Keratinocyte (primary cell): ENCODE data around the gene FHOD3. TPM values are rescaled to one million over a fixed set of nuclear protein-coding genes. Genes with fewer than 3 reads are reported as not detected.

Source experiments
- DNase-seq: peaks from one replicate; pipeline ENCODE4 v3.0.0-alpha.2; 2011; ENCODE audit warnings: low read depth, missing footprints, low spot score
- FAIRE-seq: peaks from 2 replicates; lab custom pipeline; 2011; peaks lifted over from hg19 to GRCh38; lab: Jason Lieb, UNC
- H2AFZ ChIP-seq: 2 replicates; pipeline ENCODE4 v1.6.0; 2012; ENCODE audit warnings: low read length, control low read depth, inconsistent platforms; ENCODE audit not compliant: control insufficient read depth
- H3K27ac ChIP-seq: 2 replicates; pipeline ENCODE4 v1.5.1; 2011; ENCODE audit warnings: low read length; ENCODE audit not compliant: control insufficient read depth, insufficient read depth
- H3K27me3 ChIP-seq: 3 replicates; pipeline ENCODE4 v1.6.0; 2011; ENCODE audit warnings: low read length; ENCODE audit not compliant: control insufficient read depth, insufficient read depth; ENCODE audit errors: extremely low read depth
- H3K36me3 ChIP-seq, 2 experiments: 2 replicates in 1 of 2; 3 replicates in 1 of 2; pipeline ENCODE4 v1.5.1; 2011; ENCODE audit warnings: low read length in 2 of 2, mild to moderate bottlenecking in 1 of 2; ENCODE audit not compliant: control insufficient read depth in 2 of 2, insufficient read depth in 2 of 2; ENCODE audit errors: extremely low read depth in 1 of 2
- H3K4me1 ChIP-seq: 3 replicates; pipeline ENCODE4 v1.5.1; 2011; ENCODE audit warnings: low read length; ENCODE audit not compliant: control insufficient read depth, insufficient read depth; ENCODE audit errors: extremely low read depth
- H3K4me2 ChIP-seq: 3 replicates; pipeline ENCODE4 v1.6.0; 2011; ENCODE audit warnings: low read depth, low read length; ENCODE audit not compliant: control insufficient read depth, insufficient read depth; ENCODE audit errors: extremely low read depth
- H3K4me3 ChIP-seq, 3 experiments: fragments of 200-600 bp in 1 of 3; sonication (generic) in 1 of 3; 2 replicates in 2 of 3; 3 replicates in 1 of 3; pipeline ENCODE4 v1.5.1; 2011 to 2016; ENCODE audit warnings: low read length in 3 of 3, mild to moderate bottlenecking in 3 of 3, control low read depth in 2 of 3, inconsistent platforms in 1 of 3, low read depth in 1 of 3, mixed read lengths in 1 of 3, mixed run types in 1 of 3, moderate library complexity in 1 of 3; ENCODE audit not compliant: control insufficient read depth in 2 of 3, insufficient read depth in 2 of 3; ENCODE audit errors: extremely low read depth in 1 of 3
- H3K79me2 ChIP-seq: 2 replicates; pipeline ENCODE4 v1.6.0; 2012; ENCODE audit warnings: low read length; ENCODE audit not compliant: control insufficient read depth, insufficient read depth
- H3K9ac ChIP-seq: 3 replicates; pipeline ENCODE4 v1.6.0; 2011; ENCODE audit warnings: low read length; ENCODE audit not compliant: control insufficient read depth, insufficient read depth; ENCODE audit errors: extremely low read depth
- H3K9me1 ChIP-seq: 3 replicates; pipeline ENCODE4 v1.6.0; 2011; ENCODE audit warnings: low read length; ENCODE audit not compliant: control insufficient read depth, insufficient read depth; ENCODE audit errors: extremely low read depth
- H3K9me3 ChIP-seq: 2 replicates; pipeline ENCODE4 v1.5.1; 2012; ENCODE audit warnings: low read depth, low read length; ENCODE audit not compliant: control insufficient read depth
- H4K20me1 ChIP-seq: 3 replicates; pipeline ENCODE4 v1.6.0; 2011; ENCODE audit warnings: low read length; ENCODE audit not compliant: control insufficient read depth, insufficient read depth; ENCODE audit errors: extremely low read depth
- CTCF ChIP-seq, 3 experiments: IDR thresholded peaks in 1 of 3; conservative IDR thresholded peaks in 1 of 3; optimal IDR thresholded peaks in 1 of 3; 2 replicates in 2 of 3; 3 replicates in 1 of 3; pipeline versions ENCODE3 to v1.5.1; 2011; ENCODE audit warnings: low read length in 3 of 3, mild to moderate bottlenecking in 3 of 3, moderate library complexity in 2 of 3, control low read depth in 1 of 3, inconsistent platforms in 1 of 3; ENCODE audit not compliant: insufficient read depth in 2 of 3; ENCODE audit errors: extremely low read depth in 1 of 3
- EZH2 ChIP-seq: IDR thresholded peaks from one replicate; pipeline ENCODE4 v1.6.1; 2012; ENCODE audit warnings: inconsistent platforms, mild to moderate bottlenecking, low read length, moderate library complexity
- dilution Hi-C: fragments of 300-500 bp; cut with MboI; formaldehyde crosslinking; loops from one replicate; pipeline ENCODE4 v1.7.0; 2020; ENCODE audit warnings: low sequenced_read_pairs; ENCODE audit not compliant: extremely low pct_ligation_motif_present
- polyA plus RNA-seq, 5 experiments: library from polyadenylated mRNA; depleted of rRNA in 3 of 5; stranded (reverse) in 3 of 5; stranded (forward) in 1 of 5; unstranded in 1 of 5; fragments of >200 nt; gene quantifications; 1 replicate in 1 of 5; 2 replicates in 3 of 5; 3 replicates in 1 of 5; pipeline versions ENCODE4 v1.2.1 to v1.2.3, GENCODE V29; 2011 to 2012; ENCODE audit warnings: missing spikeins in 2 of 5, low read depth in 1 of 5, low replicate concordance in 1 of 5

FHOD3 gene
- polyA plus RNA-seq, 1 donor (not counting 4 experiments of a cell fraction or from before 2014, with no cell fraction given): 7.7 TPM

- TF ChIP-seq EZH2: no peak
- no peak for TF ChIP-seq CTCF (optimal IDR thresholded peaks at IDR 0.05 in 1 of 3, IDR thresholded peaks at IDR 0.05 in 1 of 3, conservative IDR thresholded peaks at IDR 0.05 in 1 of 3; ENCODE audit: extremely low read depth in 1 of 3, insufficient read depth in 2 of 3, low read length in 3 of 3)
- Histone ChIP-seq H3K9me3 (no peaks in the 10 kb centered on the region), H4K20me1 (no peaks in the 10 kb centered on the region), H3K36me3 (no peaks in the 10 kb centered on the region), H3K4me3 (no peak overlapping the region), H3K4me1 (peaks cover 3% of the 10 kb centered on the region), H3K9ac (no peak overlapping the region), H3K79me2 (no peaks in the 10 kb centered on the region), H3K27ac (no peak overlapping the region), H2AFZ (no peak overlapping the region), H3K27me3 (no peaks in the 10 kb centered on the region), H3K9me1 (no peaks in the 10 kb centered on the region), H3K4me2 (no peak overlapping the region)
- dilution Hi-C loops: no loop called here
- DNase-seq (no peak), FAIRE-seq (no peak)
These were observed 71.4 kb downstream of the FHOD3 start for GRCh38 chr18:36368889-36369288.

DNA sequence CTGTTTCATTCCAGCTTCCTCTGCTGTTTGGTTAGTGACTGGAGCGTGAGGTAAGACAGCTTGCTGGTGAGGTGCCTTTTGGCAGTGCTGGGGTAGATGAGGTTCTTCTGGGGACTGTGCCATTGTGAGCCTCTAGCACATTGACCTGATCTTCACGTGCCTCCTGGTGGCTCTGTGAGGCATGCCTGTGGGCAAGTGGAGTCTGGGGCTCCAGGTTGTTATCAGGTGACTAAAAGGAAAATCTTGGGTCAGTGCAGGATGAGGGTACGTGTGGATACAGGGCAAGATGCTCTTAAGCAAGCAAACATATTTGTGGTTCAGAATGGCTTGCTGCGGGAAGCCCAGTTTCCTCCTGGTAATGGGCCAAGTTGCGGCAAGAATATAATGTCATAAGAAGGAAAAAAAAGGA is 75.4 kb downstream of the FHOD3 start:
- no peak for TF ChIP-seq EZH2
- TF ChIP-seq CTCF (optimal IDR thresholded peaks at IDR 0.05 in 1 of 3, IDR thresholded peaks at IDR 0.05 in 1 of 3, conservative IDR thresholded peaks at IDR 0.05 in 1 of 3; ENCODE audit: extremely low read depth in 1 of 3, insufficient read depth in 2 of 3, low read length in 3 of 3): no peak
- Histone ChIP-seq H2AFZ (no peak overlapping the region), H3K36me3 (no peaks in the 10 kb centered on the region), H3K4me3 (no peak overlapping the region), H3K9ac (no peak overlapping the region), H3K9me1 (no peaks in the 10 kb centered on the region), H3K79me2 (no peaks in the 10 kb centered on the region), H3K27me3 (no peaks in the 10 kb centered on the region), H3K4me1 (peaks cover 6% of the 10 kb centered on the region), H4K20me1 (no peaks in the 10 kb centered on the region), H3K4me2 (no peak overlapping the region), H3K9me3 (no peaks in the 10 kb centered on the region), H3K27ac (no peak overlapping the region)
- FAIRE-seq: no peak
- dilution Hi-C loops: no loop called here
- DNase-seq: no peak
